ENCODE measurements around the gene CDON.

Gene CDON

GRCh38 chr11:126062679-126063506 is at the start of gene CDON:
CDON (minus strand) TSS chr11:126062866; CDS start chr11:126023476, 39,390 bp downstream.
- DNase-seq: peak; percentile 81 to 84

- no peak for DNase-seq
Measured at GRCh38 chr11:126111458-126112116, 48.9 kb upstream of the CDON start.

GRCh38 chr11:126109941-126110731 is 47.5 kb upstream of the CDON start:
- no peak for DNase-seq

- no peak for DNase-seq
Measured at GRCh38 chr11:126106594-126107328, 44.1 kb upstream of the CDON start.

- DNase-seq: no peak
Measured at GRCh38 chr11:126105748-126106080, 43.0 kb upstream of the CDON start.

GRCh38 chr11:126105022-126105747 is 42.5 kb upstream of the CDON start:
- no peak for DNase-seq

GRCh38 chr11:126104420-126104819 is 41.8 kb upstream of the CDON start:
- no peak for DNase-seq

GRCh38 chr11:126103150-126103549 is 40.5 kb upstream of the CDON start:
- DNase-seq: no peak

GRCh38 chr11:126102436-126102981 is 39.8 kb upstream of the CDON start:
- no peak for DNase-seq

- no peak for DNase-seq
Measured at GRCh38 chr11:126101930-126102283, 39.2 kb upstream of the CDON start.

GRCh38 chr11:126101251-126101929 is 38.7 kb upstream of the CDON start:
- no peak for DNase-seq

GRCh38 chr11:126100716-126101115 is 38.0 kb upstream of the CDON start:
- DNase-seq: no peak

- no peak for DNase-seq
Measured at GRCh38 chr11:126098204-126098769, 35.6 kb upstream of the CDON start.

- no peak for DNase-seq
Measured at GRCh38 chr11:126095745-126096144, 33.1 kb upstream of the CDON start.

- DNase-seq: no peak
Measured at GRCh38 chr11:126090452-126090851, 27.8 kb upstream of the CDON start.

GRCh38 chr11:126088999-126089398 is 26.3 kb upstream of the CDON start:
- DNase-seq: no peak

- DNase-seq: no peak
Measured at GRCh38 chr11:126086248-126086647, 23.6 kb upstream of the CDON start.

GRCh38 chr11:126084608-126084912 is 21.9 kb upstream of the CDON start:
- no peak for DNase-seq

- DNase-seq: peak in 1 of 2 experiments; percentile 3
Measured at GRCh38 chr11:126083829-126084607, 21.4 kb upstream of the CDON start.

All from activated CD4-positive, alpha-beta T cell treated with anti-CD3 and anti-CD28 coated beads, Interleukin-2, amount 50 U/mL, for 4 hours (primary cell).